Metanephros (tissue), 2 donors: ENCODE measurements around the gene BOLA2. TPM values are rescaled to one million over a fixed set of nuclear protein-coding genes. Genes with fewer than 3 reads are reported as not detected.

Experiments
- small RNA-seq: library from RNA; depleted of rRNA; stranded (forward); fragments of <200 nt; gene quantifications from one replicate; pipeline ENCODE3, GENCODE V24; 2014; ENCODE audit warnings: low replicate concordance
- total RNA-seq: library from RNA; depleted of rRNA; stranded (reverse); fragments of >200 nt; gene quantifications from one replicate; pipeline ENCODE4 v1.2.3, GENCODE V29; 2014

BOLA2 gene
- 9.0 TPM for total RNA-seq

DNA sequence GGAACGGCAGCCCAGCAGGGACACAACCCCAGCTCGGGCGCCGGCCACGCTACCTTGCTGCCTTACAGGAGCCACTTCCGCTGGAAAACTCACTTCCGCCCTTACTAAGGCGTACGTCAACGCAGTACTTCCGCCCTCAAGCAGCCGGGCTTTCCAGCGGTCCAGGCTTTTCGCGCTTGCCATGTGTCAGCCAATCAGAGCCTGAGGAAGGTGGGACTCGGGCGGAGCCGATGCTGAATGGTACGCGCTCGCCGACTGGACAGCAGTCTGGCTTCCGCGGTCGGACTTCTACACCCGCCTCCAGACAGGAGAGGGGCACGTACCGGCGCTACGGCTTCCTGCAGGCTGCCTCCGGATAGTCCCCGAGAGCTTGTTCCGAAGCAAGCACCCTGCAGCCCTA is at the start of gene BOLA2, which contains the start of gene SLX1B:
TSS of gene BOLA2 (minus strand) at position 83 of the 400 bp plus-strand sequence. CDS start 98 bp downstream, outside the sequence.
TSS of gene SLX1B (plus strand) at position 265 of the 400 bp plus-strand sequence.

DNA sequence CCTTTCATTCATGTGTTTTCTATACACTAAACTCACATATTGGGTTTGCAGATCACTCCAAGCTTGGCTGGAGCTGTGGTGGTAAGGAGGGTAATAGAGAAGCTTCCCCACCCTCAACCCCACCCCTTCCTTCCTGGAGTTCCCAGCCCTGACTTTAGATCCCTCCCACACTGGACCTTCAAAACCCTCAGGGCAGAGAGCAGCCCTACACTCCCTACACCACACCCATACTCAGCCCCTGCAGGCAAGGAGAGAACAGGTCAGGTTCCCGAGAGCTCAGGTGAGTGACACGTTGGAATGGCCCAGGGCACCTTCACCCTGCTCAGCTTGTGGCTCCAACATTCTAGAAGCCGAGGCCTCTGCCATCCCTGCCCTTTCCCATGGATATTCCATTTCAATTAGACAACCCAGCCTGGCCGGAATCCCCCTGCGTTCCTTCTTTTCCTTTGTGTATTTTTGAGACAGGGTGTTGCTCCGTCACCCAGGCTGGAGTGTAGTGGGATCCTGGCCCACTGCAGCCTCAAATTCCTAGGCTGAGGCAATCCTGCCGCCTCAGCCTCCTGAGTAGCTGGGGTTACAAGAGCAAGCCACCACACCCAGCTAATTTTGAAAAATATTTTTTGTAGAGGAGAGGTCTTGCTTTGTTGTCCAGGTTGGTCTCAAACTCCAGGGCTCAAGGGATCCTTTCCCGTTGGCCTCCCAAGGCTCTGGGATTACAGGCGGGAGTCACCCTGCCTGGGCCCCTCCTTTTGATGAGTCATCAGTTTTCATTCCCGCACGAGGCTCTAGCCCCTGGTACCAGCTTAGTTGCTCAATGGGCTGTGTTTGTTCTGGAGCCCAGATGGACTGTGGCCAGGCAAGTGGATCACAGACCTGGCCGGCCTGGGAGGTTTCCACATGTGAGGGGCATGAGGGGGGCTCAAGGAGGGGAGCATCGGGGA is 5.8 kb upstream of the BOLA2 start, which contains the start of gene SULT1A4:
TSS of gene SULT1A4 (plus strand) at position 208 of the 941 bp plus-strand sequence. CDS start 1,473 bp downstream, outside the sequence.

Small RNA genes lying within 50 kb of the gene (small RNA-seq; reads per million reads assigned to genes)
- not detected for gene AC133555.2

Other genes with a start within 250 kb of the BOLA2 start
- gene NPIPB11, start 47.6 kb downstream of the BOLA2 start, total RNA-seq, result 4.0 TPM
- 17.0 TPM for gene SLX1B, start 182 bp upstream of the BOLA2 start, total RNA-seq
- 0.88 TPM for gene SULT1A4, start 5.6 kb upstream of the BOLA2 start, total RNA-seq
- gene NPIPB12, start 52.1 kb upstream of the BOLA2 start, total RNA-seq, result 18.6 TPM
- 7.0 TPM for gene SPN, start 208.9 kb upstream of the BOLA2 start, total RNA-seq
- 86.2 TPM for gene QPRT, start 224.8 kb upstream of the BOLA2 start, total RNA-seq